H9 (cell line): ENCODE data around the gene ZNF665. TPM values are rescaled to one million over a fixed set of nuclear protein-coding genes. Genes with fewer than 3 reads are reported as not detected.
"Not testable (repeated sequence)": the region's sequence is repeated elsewhere in the genome, so short reads cannot be mapped to it uniquely, and the experiment has no call there.

Experiments
- DNase-seq: peaks from one replicate; pipeline ENCODE4 v3.0.0-alpha.2; 2017
- H2AFZ ChIP-seq: one replicate; pipeline ENCODE4 v1.6.1; 2013; ENCODE audit warnings: mild to moderate bottlenecking, low read length, control low read depth, moderate library complexity
- H2AK5ac ChIP-seq: 2 replicates; pipeline ENCODE4 v1.6.1; 2013; ENCODE audit warnings: low read length, control low read depth, mixed read lengths; ENCODE audit not compliant: insufficient read length
- H2BK120ac ChIP-seq: one replicate; pipeline ENCODE4 v1.6.1; 2013; ENCODE audit warnings: low read depth, mild to moderate bottlenecking, low read length, control low read depth, inconsistent platforms; ENCODE audit not compliant: poor library complexity, severe bottlenecking
- H2BK12ac ChIP-seq: 2 replicates; pipeline ENCODE4 v1.6.1; 2013; ENCODE audit warnings: low read length, control low read depth, mixed read lengths, low read depth; ENCODE audit not compliant: insufficient read length
- H2BK15ac ChIP-seq: 2 replicates; pipeline ENCODE4 v1.6.1; 2013; ENCODE audit warnings: low read depth, low read length, control low read depth
- H2BK20ac ChIP-seq: one replicate; pipeline ENCODE4 v1.6.1; 2013; ENCODE audit warnings: low read depth, mild to moderate bottlenecking, low read length, control low read depth, inconsistent platforms; ENCODE audit not compliant: poor library complexity, severe bottlenecking
- H2BK5ac ChIP-seq: 2 replicates; pipeline ENCODE4 v1.6.1; 2013; ENCODE audit warnings: low read length, control low read depth, mixed read lengths; ENCODE audit not compliant: insufficient read length
- H3K14ac ChIP-seq: 2 replicates; pipeline ENCODE4 v1.6.1; 2013; ENCODE audit warnings: low read length, control low read depth; ENCODE audit not compliant: insufficient read depth
- H3K18ac ChIP-seq: 2 replicates; pipeline ENCODE4 v1.6.1; 2013; ENCODE audit warnings: low read depth, mild to moderate bottlenecking, mixed read lengths, low read length, control low read depth; ENCODE audit not compliant: insufficient read length
- H3K23ac ChIP-seq: 2 replicates; pipeline ENCODE4 v1.6.1; 2013; ENCODE audit warnings: low read length, control low read depth, mixed read lengths, low read depth; ENCODE audit not compliant: insufficient read length
- H3K23me2 ChIP-seq: 2 replicates; pipeline ENCODE4 v1.6.1; 2013; ENCODE audit warnings: low read depth, mild to moderate bottlenecking, mixed read lengths, low read length, control low read depth; ENCODE audit not compliant: insufficient read length, poor library complexity, severe bottlenecking
- H3K27ac ChIP-seq: 2 replicates; pipeline ENCODE4 v1.5.1; 2013; ENCODE audit warnings: low read length, control low read depth, mixed read lengths, low read depth; ENCODE audit not compliant: insufficient read length
- H3K27me3 ChIP-seq: 2 replicates; pipeline ENCODE4 v1.6.1; 2013; ENCODE audit warnings: low read length, control low read depth, inconsistent platforms; ENCODE audit not compliant: insufficient read depth
- H3K4ac ChIP-seq: 2 replicates; pipeline ENCODE4 v1.6.1; 2013; ENCODE audit warnings: low read depth, mild to moderate bottlenecking, control low read depth, inconsistent platforms, low read length, moderate library complexity
- H3K4me1 ChIP-seq: 2 replicates; pipeline ENCODE4 v1.6.1; 2013; ENCODE audit warnings: low read length, control low read depth, inconsistent platforms; ENCODE audit not compliant: insufficient read depth
- H3K4me2 ChIP-seq: 2 replicates; pipeline ENCODE4 v1.6.1; 2013; ENCODE audit warnings: low read length, control low read depth, mixed read lengths; ENCODE audit not compliant: insufficient read length, insufficient read depth
- H3K56ac ChIP-seq: 2 replicates; pipeline ENCODE4 v1.6.1; 2013; ENCODE audit warnings: low read depth, mild to moderate bottlenecking, mixed read lengths, low read length, control low read depth; ENCODE audit not compliant: insufficient read length
- H3K79me1 ChIP-seq: 2 replicates; pipeline ENCODE4 v1.6.1; 2013; ENCODE audit warnings: low read depth, mild to moderate bottlenecking, moderate library complexity, low read length, control low read depth, inconsistent platforms; ENCODE audit not compliant: insufficient read depth, poor library complexity, severe bottlenecking
- H3K79me2 ChIP-seq: 2 replicates; pipeline ENCODE4 v1.6.1; 2013; ENCODE audit warnings: low read length, control low read depth, inconsistent platforms; ENCODE audit not compliant: insufficient read depth
- H3K9ac ChIP-seq: 2 replicates; pipeline ENCODE4 v1.6.1; 2013; ENCODE audit warnings: low read length, control low read depth, mixed read lengths; ENCODE audit not compliant: insufficient read length; ENCODE audit errors: extremely low read depth
- H3K9me3 ChIP-seq: one replicate; pipeline ENCODE4 v1.6.1; 2013; ENCODE audit warnings: low read depth, low read length, inconsistent platforms; ENCODE audit not compliant: control insufficient read depth
- H3T11ph ChIP-seq: one replicate; pipeline ENCODE4 v1.6.1; 2013; ENCODE audit warnings: mild to moderate bottlenecking, low read length, control low read depth, inconsistent platforms
- H4K20me1 ChIP-seq: one replicate; pipeline ENCODE4 v1.6.1; 2013; ENCODE audit not compliant: control insufficient read depth, insufficient read length, insufficient read depth
- H4K5ac ChIP-seq: 2 replicates; pipeline ENCODE4 v1.6.1; 2013; ENCODE audit warnings: low read depth, mild to moderate bottlenecking, mixed read lengths, low read length, control low read depth; ENCODE audit not compliant: insufficient read length
- H4K8ac ChIP-seq: replicated peaks from 2 replicates; pipeline ENCODE4 v1.6.1; 2013; ENCODE audit warnings: low read length, control low read depth, mixed read lengths, low read depth; ENCODE audit not compliant: insufficient read length
- H4K91ac ChIP-seq: 2 replicates; pipeline ENCODE4 v1.6.1; 2013; ENCODE audit warnings: low read depth, mild to moderate bottlenecking, moderate library complexity, mixed read lengths, low read length, control low read depth; ENCODE audit not compliant: insufficient read length
- H3K27ac Mint-ChIP-seq, 3 experiments: 2 replicates in 2 of 3; 3 replicates in 1 of 3; pipeline ENCODE4 v1.8.0; 2020 to 2021; ENCODE audit warnings: mixed read lengths in 3 of 3, mild to moderate bottlenecking in 1 of 3, moderate library complexity in 1 of 3
- H3K27me3 Mint-ChIP-seq: 2 replicates; pipeline ENCODE4 v1.8.0; 2021; ENCODE audit warnings: low read depth, mild to moderate bottlenecking, moderate library complexity, mixed read lengths
- H3K36me3 Mint-ChIP-seq, 3 experiments: 2 replicates in 2 of 3; 3 replicates in 1 of 3; pipeline ENCODE4 v1.8.0; 2020 to 2021; ENCODE audit warnings: low read depth in 3 of 3, mixed read lengths in 3 of 3; ENCODE audit not compliant: insufficient read depth in 1 of 3
- H3K4me1 Mint-ChIP-seq, 2 experiments: 2 replicates each; pipeline ENCODE4 v1.8.0; 2020; ENCODE audit warnings: mixed read lengths in 2 of 2
- H3K4me3 Mint-ChIP-seq, 2 experiments: 2 replicates in 1 of 2; 3 replicates in 1 of 2; pipeline ENCODE4 v1.8.0; 2020 to 2021; ENCODE audit warnings: mild to moderate bottlenecking in 2 of 2, mixed read lengths in 2 of 2, moderate library complexity in 1 of 2
- H3K9me3 Mint-ChIP-seq, 2 experiments: 2 replicates in 1 of 2; 3 replicates in 1 of 2; pipeline ENCODE4 v1.8.0; 2020; ENCODE audit warnings: mild to moderate bottlenecking in 2 of 2, mixed read lengths in 2 of 2, moderate library complexity in 1 of 2
- CTCF ChIP-seq: fragments of 200-600 bp; sonication (generic); conservative IDR thresholded peaks from 3 replicates; pipeline ENCODE4 v1.8.0; 2021; ENCODE audit warnings: antibody characterized with exemption, mild to moderate bottlenecking
- WGBS: extraction: QIAGEN DNeasy Blood & Tissue Kit; methylation state at CpG from one replicate; pipeline ENCODE4 v1.1.7; 2013; ENCODE audit warnings: missing lambda C conversion rate, low lambda C conversion rate, mixed read lengths; ENCODE audit not compliant: insufficient read length; ENCODE audit errors: extremely low coverage; 5-methylcytosine and 5-hydroxymethylcytosine counted together
- total RNA-seq: library from RNA; stranded (reverse); gene quantifications from 2 replicates; pipeline ENCODE4 v1.2.1, GENCODE V29; 2021

Gene ZNF665
- total RNA-seq, 1 experiment from 2014 or later: 3.7 TPM

GRCh38 chr19:53212703-53213320, 19.7 kb upstream of the ZNF665 start:
- DNase-seq: no peak
- no peak overlapping the region for H3K56ac ChIP-seq
- Mint-ChIP-seq H3K27ac (no peak overlapping the region), H3K4me1 (no peaks in the 10 kb centered on the region), H3K4me3 (no peak overlapping the region), H3K9me3 (peaks cover 94 to 96% of the 10 kb centered on the region in 2 experiments), H3K36me3 (peaks cover 52 to 71% (median 69%) of the 10 kb centered on the region in 3 experiments), H3K27me3 (peaks cover 3% of the 10 kb centered on the region; the same call in 1 of the 2 replicates)
- no peaks in the 10 kb centered on the region for H3K79me1 ChIP-seq
- no peak overlapping the region for H4K5ac ChIP-seq
- H2BK5ac ChIP-seq: no peak overlapping the region
- no peaks in the 10 kb centered on the region for H4K20me1 ChIP-seq
- no peaks in the 10 kb centered on the region for H3K4me1 ChIP-seq
- H3K4ac ChIP-seq: no peak overlapping the region
- no peak overlapping the region for H2BK120ac ChIP-seq
- no peak overlapping the region for H3K14ac ChIP-seq
- no peak for TF ChIP-seq CTCF
- no peak overlapping the region for H3K4me2 ChIP-seq
- H3K23ac ChIP-seq: no peak overlapping the region
- H3K27ac ChIP-seq: no peak overlapping the region
- H2BK15ac ChIP-seq: no peak overlapping the region
- no peaks in the 10 kb centered on the region for H3K27me3 ChIP-seq
- H2BK12ac ChIP-seq: no peak overlapping the region
- no peak overlapping the region for H4K91ac ChIP-seq
- no CpG with 5 or more reads among the region's 2 CpGs for WGBS
- no peak overlapping the region for H3K18ac ChIP-seq
- no peak overlapping the region for H2AK5ac ChIP-seq
- H3K79me2 ChIP-seq: no peaks in the 10 kb centered on the region
- H4K8ac ChIP-seq: no peak overlapping the region
- no peak overlapping the region for H3T11ph ChIP-seq
- H3K9me3 ChIP-seq: peaks cover 64% of the 10 kb centered on the region
- no peak overlapping the region for H3K9ac ChIP-seq
- no peaks in the 10 kb centered on the region for H3K23me2 ChIP-seq
- no peak overlapping the region for H2AFZ ChIP-seq
- no peak overlapping the region for H2BK20ac ChIP-seq

- H4K91ac ChIP-seq, H4K8ac ChIP-seq, H3K79me2 ChIP-seq, H3K27ac Mint-ChIP-seq, H3K27me3 ChIP-seq, H3K4ac ChIP-seq, DNase-seq, H3K56ac ChIP-seq, H3K27me3 Mint-ChIP-seq, H4K20me1 ChIP-seq, H2AK5ac ChIP-seq, H3T11ph ChIP-seq, H4K5ac ChIP-seq, H3K4me1 Mint-ChIP-seq, H3K18ac ChIP-seq, H3K9ac ChIP-seq, H2BK12ac ChIP-seq, H2AFZ ChIP-seq, H3K23ac ChIP-seq, H2BK5ac ChIP-seq, H3K4me3 Mint-ChIP-seq, H3K79me1 ChIP-seq, H3K23me2 ChIP-seq, H2BK120ac ChIP-seq, H2BK15ac ChIP-seq, H3K27ac ChIP-seq, H2BK20ac ChIP-seq, H3K4me1 ChIP-seq, H3K14ac ChIP-seq, H3K4me2 ChIP-seq: not testable (repeated sequence)
- peaks cover 60% of the 10 kb centered on the region for H3K9me3 ChIP-seq
- WGBS: no CpG with 5 or more reads among the region's 3 CpGs
- H3K36me3 Mint-ChIP-seq: peaks cover 63 to 82% (median 79%) of the 10 kb centered on the region in 3 experiments
- peaks cover 96 to 99% of the 10 kb centered on the region in 2 experiments for H3K9me3 Mint-ChIP-seq
These were observed 18.4 kb upstream of the ZNF665 start for GRCh38 chr19:53211554-53211953.
